Peyer's patch (tissue), 4 donors: ENCODE measurements around the gene TNS3.

Experiments used
- POLR2A ChIP-seq, 2 donors: fragments of 450-650 bp; IDR thresholded peaks; one replicate each; pipeline ENCODE4 v1.5.1; 2017; ENCODE audit warnings: antibody characterized with exemption in 2 of 2, mild to moderate bottlenecking in 2 of 2, moderate library complexity in 2 of 2
- TF ChIP-seq, protein P1 (sequence below), 6 experiments: fragments of 450-650 bp in 4 of 6; fragments of 200-600 bp in 2 of 6; sonication (generic) in 1 of 6; IDR thresholded peaks; one replicate each; pipeline ENCODE4 v1.5.1; 2017 to 2019; ENCODE audit warnings: antibody characterized with exemption in 6 of 6, mild to moderate bottlenecking in 3 of 6, moderate library complexity in 1 of 6

DNA sequence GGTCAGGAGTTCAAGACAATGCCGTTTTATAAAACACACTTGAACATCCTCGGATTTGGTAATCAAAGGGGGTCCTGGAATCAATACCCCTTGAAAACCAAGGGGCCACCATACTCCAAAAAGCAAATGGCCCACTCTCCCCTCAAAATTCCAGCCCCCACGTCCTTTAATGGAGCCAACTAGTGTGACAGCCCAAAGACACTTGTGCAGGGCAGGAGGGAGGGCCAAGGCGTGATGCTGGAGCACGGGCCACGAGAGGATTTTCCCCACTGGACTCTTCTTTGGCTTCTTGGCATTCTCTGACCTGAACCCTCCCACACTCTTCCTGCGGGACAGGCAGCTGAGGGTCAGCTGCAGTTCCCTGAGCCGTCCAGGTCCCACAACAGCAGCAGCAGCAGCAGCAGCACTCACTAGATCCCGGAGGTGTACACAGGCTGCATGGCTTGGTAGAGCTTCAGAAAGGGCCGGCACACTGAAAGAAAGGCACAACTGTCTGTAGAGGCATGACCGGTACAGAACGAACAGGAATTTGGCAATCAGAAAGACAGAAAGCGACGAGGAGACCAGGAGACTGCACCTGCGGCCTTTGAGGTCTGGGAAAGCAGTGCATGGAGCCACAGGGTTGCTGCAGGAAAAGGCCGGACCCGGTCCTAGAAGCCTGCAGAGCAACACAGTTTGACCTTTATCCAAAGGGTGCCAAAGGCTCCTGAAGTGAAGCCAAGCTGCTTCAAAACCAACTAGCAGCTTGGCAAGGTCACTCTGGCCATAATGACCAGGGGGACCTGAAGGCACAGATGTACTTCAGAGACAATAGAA lies 168.2 kb downstream of the TNS3 start:
- TF ChIP-seq, protein P1, sequence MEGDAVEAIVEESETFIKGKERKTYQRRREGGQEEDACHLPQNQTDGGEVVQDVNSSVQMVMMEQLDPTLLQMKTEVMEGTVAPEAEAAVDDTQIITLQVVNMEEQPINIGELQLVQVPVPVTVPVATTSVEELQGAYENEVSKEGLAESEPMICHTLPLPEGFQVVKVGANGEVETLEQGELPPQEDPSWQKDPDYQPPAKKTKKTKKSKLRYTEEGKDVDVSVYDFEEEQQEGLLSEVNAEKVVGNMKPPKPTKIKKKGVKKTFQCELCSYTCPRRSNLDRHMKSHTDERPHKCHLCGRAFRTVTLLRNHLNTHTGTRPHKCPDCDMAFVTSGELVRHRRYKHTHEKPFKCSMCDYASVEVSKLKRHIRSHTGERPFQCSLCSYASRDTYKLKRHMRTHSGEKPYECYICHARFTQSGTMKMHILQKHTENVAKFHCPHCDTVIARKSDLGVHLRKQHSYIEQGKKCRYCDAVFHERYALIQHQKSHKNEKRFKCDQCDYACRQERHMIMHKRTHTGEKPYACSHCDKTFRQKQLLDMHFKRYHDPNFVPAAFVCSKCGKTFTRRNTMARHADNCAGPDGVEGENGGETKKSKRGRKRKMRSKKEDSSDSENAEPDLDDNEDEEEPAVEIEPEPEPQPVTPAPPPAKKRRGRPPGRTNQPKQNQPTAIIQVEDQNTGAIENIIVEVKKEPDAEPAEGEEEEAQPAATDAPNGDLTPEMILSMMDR (IDR thresholded peaks at IDR 0.05): no peak
- no peak for TF ChIP-seq POLR2A (IDR thresholded peaks at IDR 0.05)
